Esophagus squamous epithelium (tissue), 5 donors: ENCODE measurements around the gene CFAP410. TPM values are rescaled to one million over a fixed set of nuclear protein-coding genes. Genes with fewer than 3 reads are reported as not detected.

ENCODE experiments used
- DNase-seq: peaks from one replicate; lab custom pipeline; 2025; lab: John Stamatoyannopoulos, UW
- H3K27ac ChIP-seq, 4 donors: fragments of 200-600 bp; sonication (generic); one replicate each; pipeline ENCODE4 v1.5.1; 2016 to 2019; ENCODE audit warnings: mild to moderate bottlenecking in 1 of 4
- H3K27me3 ChIP-seq, 4 donors: fragments of 200-600 bp; sonication (generic); 1 replicate in 3 of 4; 2 replicates in 1 of 4; pipeline versions ENCODE4 v1.5.1 to v1.6.0; 2017 to 2021; ENCODE audit warnings: antibody characterized with exemption in 1 of 4
- H3K36me3 ChIP-seq, 3 donors: fragments of 200-600 bp; sonication (generic); one replicate each; pipeline ENCODE4 v1.5.1; 2016 to 2019
- H3K4me1 ChIP-seq, 3 donors: fragments of 200-600 bp; sonication (generic); one replicate each; pipeline ENCODE4 v1.5.1; 2017 to 2019
- H3K4me3 ChIP-seq, 4 donors: fragments of 200-600 bp; sonication (generic); 1 replicate in 3 of 4; 2 replicates in 1 of 4; pipeline ENCODE4 v1.5.1; 2016 to 2019; ENCODE audit warnings: mild to moderate bottlenecking in 2 of 4, moderate library complexity in 1 of 4
- H3K9me3 ChIP-seq, 3 donors: fragments of 200-600 bp; sonication (generic); one replicate each; pipeline ENCODE4 v1.5.1; 2016 to 2019
- POLR2A ChIP-seq, 4 donors: fragments of 450-650 bp; IDR thresholded peaks; one replicate each; pipeline ENCODE4 v1.6.1; 2017; ENCODE audit warnings: antibody characterized with exemption in 4 of 4, mild to moderate bottlenecking in 4 of 4, moderate library complexity in 3 of 4
- whole genome bisulfite sequencing, 2 donors: methylation state at CpG; one replicate each; pipeline ENCODE4 v1.1.5; 2018; 5-methylcytosine and 5-hydroxymethylcytosine counted together
- intact Hi-C: fragments of 100-400 bp; cut with DNase I; formaldehyde crosslinking; loops from one replicate; pipeline ENCODE4 v1.15.0; 2022
- total RNA-seq, 4 donors: library from RNA; depleted of rRNA; stranded (reverse); fragments of >200 nt; gene quantifications; one replicate each; pipeline ENCODE4 v1.1.0, GENCODE V29; 2016
- TF ChIP-seq, protein P1 (sequence below), 6 experiments: fragments of 450-650 bp in 4 of 6; fragments of 200-600 bp in 2 of 6; sonication (generic) in 2 of 6; IDR thresholded peaks; one replicate each; pipeline ENCODE4 v1.5.1; 2016 to 2019; ENCODE audit warnings: antibody characterized with exemption in 6 of 6, mild to moderate bottlenecking in 4 of 6, moderate library complexity in 4 of 6
- donor health status: DM: yes; HTN: yes; CAD: no.

CFAP410 gene
- total RNA-seq, 4 donors from 2014 or later = 7.9 to 21.8 (median 13.7) TPM

DNA sequence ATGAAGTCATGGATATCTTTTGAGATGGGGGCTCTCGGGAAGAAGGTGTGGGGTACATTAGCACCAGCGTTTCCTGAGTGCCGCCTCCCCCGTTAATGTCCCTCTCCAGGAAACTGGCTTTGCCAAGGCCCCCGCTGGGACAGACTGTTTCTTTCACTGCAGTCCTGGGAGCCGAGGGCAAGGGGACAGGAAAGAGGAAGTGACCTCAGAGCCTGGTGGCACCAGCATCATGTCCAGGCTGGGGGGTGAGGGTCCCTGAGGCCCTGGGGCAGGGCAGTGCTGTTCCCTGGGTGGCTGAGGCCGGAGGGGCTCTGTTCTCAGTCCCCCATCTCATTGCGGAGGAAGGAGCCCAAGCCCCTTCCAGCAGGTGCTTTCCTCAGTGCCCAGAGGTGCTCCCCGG lies 33.5 kb downstream of the CFAP410 start:
- 45 to 64% methylated on average over 2 to 8 of the region's 9 CpGs for WGBS, 2 donors
- no peak overlapping the region for H3K4me3 ChIP-seq
- intact Hi-C loops = no loop called here

DNA sequence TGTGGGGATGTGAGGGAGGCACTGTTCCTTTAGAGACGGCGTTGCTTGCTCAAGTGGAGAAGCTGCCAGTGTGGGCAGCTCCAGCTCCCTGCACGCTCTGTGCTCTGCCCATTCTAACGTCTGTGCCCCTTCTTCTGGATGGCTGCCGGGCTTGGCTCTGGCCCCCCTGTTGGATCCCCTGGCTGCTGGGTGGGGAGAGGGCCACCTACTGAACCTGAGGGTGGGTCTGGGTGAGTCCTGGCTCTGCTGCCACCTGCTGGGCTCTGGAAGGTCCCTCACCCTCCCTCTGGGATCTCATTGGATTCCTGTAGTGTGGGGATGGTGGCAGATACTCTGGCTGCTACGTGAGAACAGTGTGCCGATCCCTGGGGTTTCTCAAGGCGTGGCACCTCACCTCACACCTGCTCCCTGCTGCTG lies 34.3 kb downstream of the CFAP410 start:
- no peaks in the 10 kb centered on the region for H3K9me3 ChIP-seq
- no peak overlapping the region for H3K4me3 ChIP-seq
- peaks cover 26 to 61% (median 39%) of the 10 kb centered on the region in 3 donors for H3K4me1 ChIP-seq
- no peak for DNase-seq
- TF ChIP-seq POLR2A (IDR thresholded peaks at IDR 0.05) = no peak
- TF ChIP-seq, protein P1, sequence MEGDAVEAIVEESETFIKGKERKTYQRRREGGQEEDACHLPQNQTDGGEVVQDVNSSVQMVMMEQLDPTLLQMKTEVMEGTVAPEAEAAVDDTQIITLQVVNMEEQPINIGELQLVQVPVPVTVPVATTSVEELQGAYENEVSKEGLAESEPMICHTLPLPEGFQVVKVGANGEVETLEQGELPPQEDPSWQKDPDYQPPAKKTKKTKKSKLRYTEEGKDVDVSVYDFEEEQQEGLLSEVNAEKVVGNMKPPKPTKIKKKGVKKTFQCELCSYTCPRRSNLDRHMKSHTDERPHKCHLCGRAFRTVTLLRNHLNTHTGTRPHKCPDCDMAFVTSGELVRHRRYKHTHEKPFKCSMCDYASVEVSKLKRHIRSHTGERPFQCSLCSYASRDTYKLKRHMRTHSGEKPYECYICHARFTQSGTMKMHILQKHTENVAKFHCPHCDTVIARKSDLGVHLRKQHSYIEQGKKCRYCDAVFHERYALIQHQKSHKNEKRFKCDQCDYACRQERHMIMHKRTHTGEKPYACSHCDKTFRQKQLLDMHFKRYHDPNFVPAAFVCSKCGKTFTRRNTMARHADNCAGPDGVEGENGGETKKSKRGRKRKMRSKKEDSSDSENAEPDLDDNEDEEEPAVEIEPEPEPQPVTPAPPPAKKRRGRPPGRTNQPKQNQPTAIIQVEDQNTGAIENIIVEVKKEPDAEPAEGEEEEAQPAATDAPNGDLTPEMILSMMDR (IDR thresholded peaks at IDR 0.05) = peak; percentile 18 to 61 (median 48)
- no CpG with 5 or more reads among the region's 8 CpGs for WGBS, 2 donors
- no peak overlapping the region for H3K27ac ChIP-seq
- peaks cover 5 to 46% (median 10%) of the 10 kb centered on the region in 3 donors for H3K36me3 ChIP-seq
- intact Hi-C loops = no loop called here
- no peaks in the 10 kb centered on the region for H3K27me3 ChIP-seq

More for the DNA sequence above, 33.5 kb downstream of the CFAP410 start:
- no peak for TF ChIP-seq POLR2A (IDR thresholded peaks at IDR 0.05)
- TF ChIP-seq, protein P1 (IDR thresholded peaks at IDR 0.05) = no peak
- Histone ChIP-seq H3K27me3 (no peaks in the 10 kb centered on the region), H3K9me3 (no peaks in the 10 kb centered on the region), H3K36me3 (peaks cover 5 to 54% (median 18%) of the 10 kb centered on the region in 3 donors), H3K4me1 (peaks cover 25 to 58% (median 37%) of the 10 kb centered on the region in 3 donors), H3K27ac (peak overlapping the region in 1 of 4 donors; percentile 18)
- no peak for DNase-seq

DNA sequence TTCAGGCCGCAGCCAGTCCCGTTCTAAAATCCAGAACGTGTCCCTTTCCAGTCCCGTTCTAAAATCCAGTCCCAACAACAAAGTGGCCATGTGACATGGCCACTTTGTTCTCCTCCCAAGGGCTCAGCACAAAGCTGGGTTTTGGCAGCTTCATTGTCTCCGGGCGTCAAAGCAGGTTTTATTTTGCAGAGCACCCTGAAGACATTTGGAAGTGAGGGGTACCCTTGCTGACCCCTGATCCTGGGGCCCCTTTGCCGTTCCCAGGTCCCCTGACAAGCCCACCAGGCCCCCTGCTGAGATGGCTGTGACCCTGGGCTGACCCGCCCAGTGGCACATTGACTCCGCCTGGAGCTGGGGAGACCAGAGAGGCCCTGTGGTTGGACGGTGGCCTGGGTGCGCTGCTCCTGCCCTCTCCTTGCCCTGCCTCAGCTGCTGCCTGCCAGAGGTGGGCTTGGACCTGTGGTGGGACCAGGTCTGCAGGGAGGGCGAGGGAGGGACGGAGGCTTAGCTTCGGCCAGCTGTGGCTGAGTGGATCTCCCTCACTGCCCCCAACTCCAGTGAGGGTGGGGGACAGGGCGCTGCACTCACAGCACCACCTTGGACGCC lies 35.1 kb downstream of the CFAP410 start:
- TF ChIP-seq, protein P1 (IDR thresholded peaks at IDR 0.05) = no peak
- no peak for TF ChIP-seq POLR2A (IDR thresholded peaks at IDR 0.05)
- WGBS, 2 donors = 62 to 71% methylated on average over 6 to 7 of the region's 16 CpGs
- Histone ChIP-seq H3K27me3 (no peaks in the 10 kb centered on the region), H3K4me1 (peaks cover 26 to 67% (median 42%) of the 10 kb centered on the region in 3 donors), H3K4me3 (no peak overlapping the region), H3K36me3 (peaks cover 5 to 38% (median 10%) of the 10 kb centered on the region in 3 donors), H3K9me3 (no peaks in the 10 kb centered on the region), H3K27ac (peak overlapping the region in 2 of 4 donors; percentile 15 to 41)
- intact Hi-C loops = no loop called here
- no peak for DNase-seq

DNA sequence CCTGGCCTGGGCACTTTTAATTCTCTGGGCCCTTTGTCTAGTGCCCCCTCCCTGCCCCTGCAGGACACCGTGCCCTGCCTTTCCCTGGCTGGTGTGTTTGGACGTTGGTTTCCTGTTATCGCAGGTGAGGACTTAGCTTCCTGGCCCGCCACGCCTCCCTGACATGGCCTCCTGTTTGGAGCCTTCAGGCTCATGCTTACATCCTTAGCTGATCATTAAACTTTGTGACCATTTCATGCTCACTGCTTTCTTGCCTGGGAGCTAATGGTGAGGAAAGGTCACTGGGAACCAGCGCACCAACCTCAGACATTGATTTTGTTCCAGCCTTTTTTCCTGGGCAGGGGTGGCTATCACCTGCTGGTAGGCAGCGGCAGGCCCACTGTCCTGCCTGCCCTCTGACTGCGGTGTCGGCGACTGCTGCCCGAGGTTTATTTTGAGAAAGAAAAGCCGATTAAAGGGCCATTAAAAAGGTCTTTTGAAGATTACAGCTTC lies 35.7 kb downstream of the CFAP410 start:
- WGBS, 2 donors = 68 to 70% methylated on average over 10 of the region's 12 CpGs
- TF ChIP-seq, protein P1 (IDR thresholded peaks at IDR 0.05) = no peak
- no peak for TF ChIP-seq POLR2A (IDR thresholded peaks at IDR 0.05)
- H3K4me1 ChIP-seq = peaks cover 26 to 73% (median 43%) of the 10 kb centered on the region in 3 donors
- H3K36me3 ChIP-seq = peaks cover 5 to 32% (median 10%) of the 10 kb centered on the region in 3 donors
- no peak overlapping the region for H3K4me3 ChIP-seq
- no peaks in the 10 kb centered on the region for H3K9me3 ChIP-seq
- intact Hi-C loops = no loop called here
- H3K27ac ChIP-seq = peak overlapping the region in 2 of 4 donors; percentile 15 to 41
- H3K27me3 ChIP-seq = no peaks in the 10 kb centered on the region
- no peak for DNase-seq
